Endometrium (tissue), 2 donors: ENCODE results near the gene KDM1B.
"Not testable (repeated sequence)": the region's sequence is repeated elsewhere in the genome, so short reads cannot be mapped to it uniquely, and the experiment has no call there.

Source experiments
- FAIRE-seq: peaks from 2 replicates; lab custom pipeline; 2012; peaks lifted over from hg19 to GRCh38; lab: Jason Lieb, UNC
- donor health status: control.
- donor health status: control.

The KDM1B gene

DNA sequence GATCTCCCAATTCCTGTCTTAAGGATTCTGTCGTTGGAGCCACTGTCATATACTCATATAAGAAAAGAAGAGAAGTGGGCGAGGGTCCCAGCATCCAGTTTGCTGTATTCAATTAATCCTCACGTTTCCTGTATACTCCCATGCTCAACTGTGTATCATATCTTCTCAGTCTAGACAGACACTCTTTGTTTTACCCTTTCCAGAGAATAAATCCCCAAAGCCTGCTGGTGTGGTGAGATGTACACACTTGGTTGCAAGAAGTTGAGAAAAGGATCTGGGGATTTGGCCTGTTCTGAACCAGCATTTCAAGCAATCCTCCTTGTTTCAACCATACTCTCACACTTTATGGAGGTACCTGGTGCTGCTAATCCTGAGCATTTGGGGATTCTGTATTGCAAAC lies 3.4 kb upstream of the KDM1B start:
- no peak for FAIRE-seq

DNA sequence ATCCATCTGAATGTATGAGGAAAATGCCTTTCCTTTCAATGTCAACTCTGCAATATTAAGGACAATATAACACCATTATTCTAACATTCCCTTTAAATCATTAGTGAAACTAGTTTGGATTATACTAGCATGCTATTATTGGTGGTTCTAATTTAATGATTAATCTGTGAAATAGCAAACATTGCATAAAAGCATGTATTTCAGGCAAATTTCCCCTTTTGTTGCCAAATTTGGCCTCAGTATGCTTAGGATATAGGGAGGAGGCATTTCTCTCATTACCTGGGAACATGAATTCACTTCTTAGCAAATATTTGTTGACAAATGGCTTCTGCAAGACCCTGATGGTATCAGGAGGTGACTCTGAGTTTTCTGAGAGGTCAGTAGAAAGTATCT lies 1.9 kb upstream of the KDM1B start:
- FAIRE-seq, result no peak

DNA sequence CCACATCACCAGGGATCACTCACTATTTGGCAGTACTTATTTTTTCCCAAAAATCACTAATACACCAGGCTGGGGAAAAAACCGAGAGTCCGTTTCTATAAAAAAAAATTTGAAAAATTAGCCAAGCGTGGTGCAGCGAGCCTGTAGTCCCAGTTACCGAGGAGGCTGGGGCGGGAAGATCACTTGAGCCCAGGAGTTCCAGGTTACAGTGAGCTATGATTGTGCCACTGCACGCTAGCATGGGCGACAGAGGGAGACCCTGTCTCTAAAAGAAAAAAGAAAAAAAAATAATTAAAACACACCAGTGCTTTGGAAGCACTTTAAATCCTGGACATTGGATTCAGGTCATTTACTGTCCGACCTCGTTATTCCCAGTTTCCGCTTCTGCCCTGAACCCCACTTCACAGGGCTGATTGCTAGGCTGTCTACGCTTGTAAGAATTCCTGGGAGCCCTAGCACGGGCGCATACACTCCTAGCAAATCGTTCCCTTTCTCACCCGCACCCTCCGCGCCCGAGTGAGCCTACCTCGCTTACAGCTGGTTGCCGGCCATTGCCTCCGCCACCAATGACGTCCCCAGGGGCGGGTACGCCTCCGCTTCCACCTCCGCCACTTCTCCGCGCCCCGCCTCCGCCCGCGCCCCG lies 594 bp upstream of the KDM1B start, which contains the start of gene TPMT:
Gene TPMT (minus strand): TSS at position 571 of the 643 bp plus-strand sequence. CDS start 5,950 bp downstream, outside the sequence.
- FAIRE-seq, result peak; percentile 12

DNA sequence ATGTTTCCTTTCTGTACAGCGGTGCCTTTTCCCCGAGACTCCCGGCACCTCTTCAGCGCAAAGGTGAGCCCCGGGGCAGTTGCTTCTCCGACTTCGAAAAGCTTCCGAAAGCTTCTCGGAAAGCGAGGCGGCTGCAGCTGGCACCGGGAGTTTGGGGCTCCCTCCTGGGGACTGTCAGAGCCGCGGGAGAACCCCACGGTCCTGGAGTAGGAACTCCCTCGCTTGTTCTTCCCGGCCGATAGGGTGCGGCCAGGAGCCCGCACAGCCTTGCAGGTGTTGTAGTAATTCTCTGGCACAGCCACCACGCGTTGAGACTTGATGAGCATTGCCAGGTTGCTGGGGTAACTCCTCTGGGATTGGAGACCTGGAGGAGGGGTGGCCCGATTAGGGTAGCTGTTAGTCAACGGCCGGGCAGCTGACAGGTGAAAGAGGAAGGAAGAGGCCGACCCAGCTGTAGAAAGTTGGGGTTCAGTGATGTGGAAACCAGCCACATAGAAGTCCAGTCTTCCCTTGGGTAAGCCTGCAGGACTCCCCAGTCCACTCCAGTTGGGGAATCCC lies 721 bp downstream of the KDM1B start:
- no peak for FAIRE-seq

DNA sequence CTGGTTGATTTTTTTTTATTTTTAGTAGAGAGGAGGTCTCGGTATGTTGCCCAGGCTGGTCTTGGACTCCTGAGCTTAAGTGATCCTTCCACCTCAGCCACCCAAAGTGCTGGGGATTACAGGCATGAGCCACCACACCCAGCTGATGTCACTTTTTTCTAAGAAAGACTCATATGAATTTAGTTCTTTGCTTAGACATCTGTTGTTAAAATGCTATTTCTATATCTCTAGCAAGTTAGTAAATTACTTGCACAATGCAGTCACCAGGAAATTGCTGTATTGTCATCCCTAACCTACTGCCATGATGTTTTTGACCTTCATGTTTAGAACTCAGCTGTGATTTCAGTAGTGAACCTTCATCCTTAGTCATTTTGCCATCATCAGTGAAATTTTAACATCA lies 5.7 kb downstream of the KDM1B start:
- no peak for FAIRE-seq

DNA sequence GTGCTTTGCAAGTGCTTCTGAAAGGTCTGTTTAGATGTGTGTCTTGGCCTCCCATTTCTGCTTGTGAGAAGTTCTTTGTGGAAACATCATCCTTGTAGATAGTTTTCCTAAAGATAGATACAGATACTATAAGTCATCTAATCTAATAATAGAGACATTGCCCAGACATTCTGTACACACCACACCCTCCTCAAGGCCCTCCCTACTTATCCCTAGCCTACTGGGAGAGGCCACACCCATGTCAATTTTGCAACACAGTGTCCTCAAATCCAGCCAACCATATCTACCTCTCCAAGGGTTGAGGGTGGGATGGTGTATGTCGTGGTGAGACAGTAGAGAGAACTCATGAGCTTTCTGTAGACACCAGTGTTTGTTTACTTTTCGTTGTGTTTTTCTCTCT lies 6.2 kb downstream of the KDM1B start:
- FAIRE-seq, result no peak

DNA sequence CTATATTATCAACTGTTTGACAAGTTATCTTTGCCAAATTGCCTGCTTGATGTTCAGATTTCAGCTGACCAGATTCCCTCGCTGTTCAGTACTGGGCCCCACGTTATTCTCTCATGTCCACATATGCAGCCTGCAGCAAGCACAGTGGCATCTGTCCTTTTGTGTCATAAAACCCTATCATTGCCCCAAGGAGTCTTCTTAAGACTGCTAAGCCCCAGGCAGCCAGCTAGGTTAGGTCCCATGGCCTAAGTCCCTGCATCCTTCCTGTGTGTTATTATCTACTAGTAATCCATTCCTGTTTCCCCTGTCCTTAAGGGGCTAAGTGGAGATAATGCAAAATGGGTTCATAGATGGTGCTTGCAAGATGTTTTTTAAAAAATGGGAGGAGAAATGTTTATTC lies 7.2 kb downstream of the KDM1B start:
- no peak for FAIRE-seq

DNA sequence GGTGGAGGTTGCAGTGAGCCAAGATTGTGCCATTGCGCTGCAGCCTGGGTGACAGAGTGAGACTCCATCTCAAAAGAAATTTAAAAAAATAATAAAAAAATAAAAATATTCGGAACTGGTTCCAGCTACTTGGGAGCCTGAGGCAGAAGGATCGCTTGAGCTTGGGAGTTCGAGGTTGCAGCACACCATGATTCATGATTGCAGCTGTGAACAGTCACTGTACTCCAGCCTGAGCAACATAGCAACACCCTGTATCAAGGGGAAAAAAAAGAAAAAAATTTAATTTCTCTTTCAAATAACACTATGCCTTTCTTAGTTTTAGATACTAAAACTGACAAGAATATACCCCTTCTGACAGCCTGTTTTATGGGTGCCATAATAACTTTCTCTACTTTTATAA lies 10.5 kb downstream of the KDM1B start:
- FAIRE-seq, result no peak

DNA sequence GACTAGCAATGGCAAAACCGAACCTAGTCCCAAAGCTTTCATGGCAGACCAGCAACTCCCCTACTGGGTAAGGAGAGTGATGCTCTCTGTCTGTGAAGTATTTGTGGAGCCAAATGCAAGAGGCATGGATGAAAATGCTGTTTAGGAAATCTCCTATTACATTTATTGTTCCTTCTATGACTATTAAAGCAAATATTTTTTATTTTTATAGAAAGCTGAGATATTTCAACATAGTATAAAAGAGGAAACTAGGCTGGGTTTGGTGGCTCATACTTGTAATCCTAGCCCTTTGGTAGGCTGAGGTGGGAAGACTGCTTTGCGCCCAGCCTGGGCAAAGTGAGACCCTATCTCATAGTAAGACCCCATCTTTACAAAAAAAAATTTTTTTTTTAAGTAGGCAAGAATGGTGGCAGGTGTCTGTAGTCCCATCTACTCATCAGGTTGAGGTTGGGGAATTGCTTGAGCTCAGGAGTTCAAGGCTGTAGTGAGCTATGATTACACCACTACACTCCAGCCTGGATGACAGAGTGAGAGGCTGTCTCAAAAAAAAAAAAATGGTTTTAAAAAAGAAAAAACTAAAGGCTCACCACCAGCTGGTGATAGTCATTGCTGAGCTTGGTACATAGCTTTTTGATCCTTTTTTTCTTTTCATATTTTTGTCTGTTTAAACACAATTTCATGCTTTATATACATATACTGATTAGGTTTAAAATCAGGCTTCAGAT lies 11.3 kb downstream of the KDM1B start:
- FAIRE-seq, result no peak

DNA sequence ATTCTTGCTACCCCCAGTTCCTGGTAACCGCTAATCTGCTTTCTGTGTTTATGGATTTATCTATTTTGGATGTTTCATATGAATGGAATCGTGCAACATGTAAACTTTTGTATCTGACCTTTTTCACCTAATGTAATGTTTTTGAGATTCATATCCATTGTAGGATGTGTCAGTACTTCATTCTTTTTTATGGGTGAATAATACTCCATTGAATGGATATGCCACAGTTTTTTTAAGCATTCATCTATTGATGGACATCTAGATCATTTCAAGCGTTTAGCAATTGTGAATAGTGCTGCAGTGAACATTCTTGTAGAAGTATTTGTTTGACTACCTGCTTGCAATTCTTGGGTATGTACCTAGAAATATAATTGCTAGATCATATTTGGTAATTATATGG lies 13.0 kb downstream of the KDM1B start:
- FAIRE-seq, result no peak

DNA sequence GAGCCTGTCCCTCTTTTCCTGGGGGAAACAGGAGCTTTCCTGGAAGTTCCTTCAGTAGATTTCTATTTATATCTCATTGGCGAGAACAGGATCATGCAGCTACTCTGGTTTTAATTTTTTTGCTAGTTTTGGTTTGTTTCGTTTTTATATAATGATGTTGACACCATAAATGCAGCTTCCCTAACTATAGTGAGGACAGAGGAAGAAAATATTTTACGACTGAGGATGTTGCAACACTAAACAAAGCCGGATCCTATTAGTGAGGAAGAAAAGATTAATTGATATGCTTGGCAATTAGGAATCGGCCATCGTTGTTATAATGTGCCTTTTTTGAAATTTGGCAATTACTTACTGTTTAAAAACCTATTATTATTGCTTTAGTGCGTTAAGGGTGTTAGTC lies 16.6 kb downstream of the KDM1B start:
- peak; percentile 18 for FAIRE-seq

DNA sequence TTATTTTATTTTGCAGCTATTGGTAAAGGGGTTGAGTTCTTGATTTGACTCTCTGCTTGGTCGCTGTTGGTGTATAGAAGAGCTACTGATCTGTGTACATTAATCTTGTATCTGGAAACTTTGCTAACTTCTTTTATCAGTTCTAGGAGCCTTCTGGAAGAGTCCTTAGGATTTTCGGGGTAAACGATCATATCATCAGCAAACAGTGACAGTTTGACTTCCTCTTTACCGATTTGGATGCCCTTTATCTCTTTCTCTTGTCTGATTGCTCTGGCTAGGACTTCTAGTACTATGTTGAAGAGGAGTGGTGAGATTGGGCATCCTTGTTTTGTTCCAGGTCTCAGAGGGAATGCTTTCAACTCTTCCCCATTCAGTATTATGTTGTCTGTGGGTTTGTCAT lies 21.0 kb downstream of the KDM1B start:
- not testable (repeated sequence) for FAIRE-seq

DNA sequence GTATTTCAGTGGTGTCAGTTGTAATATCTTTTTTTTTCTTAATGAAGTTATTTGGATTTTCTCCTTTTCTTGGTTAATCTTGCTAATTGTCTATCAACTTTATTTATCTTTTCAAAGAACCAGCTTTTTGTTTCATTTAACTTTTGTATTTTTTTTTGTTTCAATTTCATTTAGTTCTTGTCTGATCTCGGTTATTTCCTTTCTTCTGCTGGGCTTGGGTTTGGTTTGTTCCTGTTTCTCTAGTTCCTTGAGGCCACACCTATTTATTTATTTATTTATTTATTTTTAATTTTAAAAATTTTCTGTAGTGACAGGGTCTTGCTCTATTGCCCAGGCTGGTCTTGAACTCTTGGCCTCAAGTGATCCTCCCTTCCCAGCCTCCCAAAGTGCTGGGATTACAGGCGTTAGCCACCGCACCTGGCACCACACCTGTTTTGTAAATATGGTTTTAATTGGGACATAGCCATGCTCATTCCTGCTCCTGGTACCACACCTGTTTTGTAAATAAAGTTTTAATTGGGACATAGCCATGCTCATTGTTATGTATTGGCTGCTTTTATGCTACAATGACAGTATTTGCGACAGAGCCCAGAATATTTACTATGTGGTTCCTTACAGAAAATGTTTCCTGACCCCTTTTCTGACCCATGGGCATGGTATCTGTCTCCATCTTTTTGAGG lies 22.2 kb downstream of the KDM1B start:
- no peak for FAIRE-seq

DNA sequence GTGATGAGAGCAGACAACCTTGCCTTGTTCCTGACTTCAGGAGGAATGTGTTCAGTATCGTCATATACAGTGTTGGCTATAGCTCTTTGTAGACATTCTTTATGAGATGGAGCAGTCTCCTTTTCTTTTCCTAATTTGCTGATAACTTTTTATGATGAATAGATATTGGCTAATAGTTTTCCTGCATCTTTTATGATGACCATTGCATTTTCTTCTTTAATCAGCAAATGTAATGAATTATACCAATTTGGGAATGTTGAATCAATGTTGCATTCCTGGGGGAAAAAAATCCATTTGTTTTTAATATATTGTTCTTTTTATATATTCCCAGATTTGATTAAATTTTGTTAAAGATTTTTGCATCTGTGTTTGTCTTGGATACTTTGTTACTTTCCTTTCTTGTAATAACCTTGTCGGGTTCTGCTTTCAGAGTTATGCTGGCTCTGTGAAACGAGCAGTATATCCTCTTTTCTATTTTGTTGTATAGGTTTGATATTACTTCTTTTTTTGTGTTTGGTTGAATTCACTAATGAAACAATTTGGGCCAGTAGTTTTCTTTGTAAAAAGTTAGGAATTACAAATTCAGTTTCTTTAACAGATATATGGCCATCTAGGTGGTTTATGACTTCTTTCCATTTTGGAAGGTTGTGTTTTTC lies 23.9 kb downstream of the KDM1B start:
- FAIRE-seq, result no peak

DNA sequence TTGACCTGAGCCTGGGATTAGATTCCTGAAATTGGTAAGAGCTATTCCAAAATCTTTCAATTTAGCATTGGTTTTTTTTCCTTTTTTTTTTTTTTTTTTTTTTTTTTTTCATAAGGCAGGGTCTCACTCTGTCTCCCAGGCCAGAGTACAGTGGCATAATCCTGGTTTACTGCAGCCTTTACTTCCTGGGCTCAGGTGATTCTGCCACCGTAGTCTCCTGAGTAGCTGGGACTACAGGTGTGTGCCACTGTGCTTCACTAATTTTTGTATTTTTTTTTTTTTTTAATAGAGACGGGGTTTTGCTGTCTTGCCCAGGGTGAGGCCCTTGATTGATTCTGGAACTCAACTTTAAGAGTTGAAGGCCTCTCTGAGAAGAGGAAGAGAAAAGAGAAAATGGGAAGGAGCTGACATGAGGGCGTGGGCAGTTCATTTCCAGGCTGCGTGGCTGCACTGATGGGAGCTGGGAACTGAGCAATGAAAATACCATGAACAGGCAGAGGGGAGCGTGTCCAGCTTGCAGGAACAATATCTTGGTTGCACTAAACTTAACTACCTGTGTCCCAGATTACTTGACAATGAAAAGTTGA lies 24.6 kb downstream of the KDM1B start:
- no peak for FAIRE-seq

DNA sequence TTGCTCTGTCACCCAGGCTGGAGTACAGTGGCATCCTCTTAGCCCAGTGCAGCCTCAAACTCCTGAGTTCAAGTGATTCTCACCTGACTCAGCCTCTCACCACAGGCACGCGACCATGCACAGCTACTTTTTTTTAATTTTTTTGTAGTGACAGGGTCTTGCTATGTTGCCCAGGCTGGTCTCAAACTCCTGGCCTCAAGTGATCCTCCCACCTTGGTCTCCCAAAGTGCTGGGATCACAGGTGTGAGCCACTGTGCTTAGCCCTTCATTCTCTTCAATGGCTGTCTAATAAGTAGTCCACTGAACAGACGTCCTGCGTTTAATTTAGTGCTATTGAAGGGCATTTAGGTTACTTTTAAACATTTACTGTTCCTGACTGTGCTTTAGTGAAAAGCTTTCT lies 27.3 kb downstream of the KDM1B start:
- no peak for FAIRE-seq

DNA sequence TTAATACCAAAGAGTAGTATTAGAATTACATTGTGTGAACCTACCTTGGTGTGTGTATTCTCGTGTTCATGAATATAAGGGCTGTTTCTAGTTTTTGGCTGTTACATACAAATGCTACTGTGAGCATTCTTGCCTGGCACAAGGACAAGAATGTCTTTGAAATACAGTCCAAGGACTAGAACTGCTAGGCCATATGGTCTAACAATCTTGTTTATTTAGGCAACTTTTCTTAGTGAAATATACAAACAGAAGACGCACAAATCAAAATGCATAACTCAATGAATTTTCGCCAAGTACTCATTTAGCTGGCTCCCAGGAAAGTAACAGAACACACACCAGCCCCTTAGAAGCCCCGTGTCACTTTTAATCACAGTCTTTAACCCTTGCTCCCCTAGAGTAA lies 28.5 kb downstream of the KDM1B start:
- FAIRE-seq, result no peak

DNA sequence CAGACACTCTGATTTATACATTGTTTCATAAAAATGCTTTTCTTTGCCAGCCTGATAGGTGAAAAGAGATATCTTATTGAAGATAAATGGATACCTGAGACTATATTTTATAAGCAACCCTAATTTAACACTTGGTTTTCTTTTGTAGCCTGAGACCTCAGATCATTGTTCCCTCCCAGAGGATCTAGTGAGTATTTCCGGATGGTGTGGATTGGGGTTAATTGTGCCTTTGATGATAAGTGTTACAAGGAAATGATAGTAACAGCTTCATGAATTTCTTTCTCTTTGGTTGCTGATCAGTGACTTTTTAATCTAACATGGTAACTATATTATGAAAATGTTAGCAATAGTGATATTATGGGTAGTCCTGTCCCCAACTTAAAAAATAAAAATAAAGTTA lies 30.4 kb downstream of the KDM1B start:
- no peak for FAIRE-seq

DNA sequence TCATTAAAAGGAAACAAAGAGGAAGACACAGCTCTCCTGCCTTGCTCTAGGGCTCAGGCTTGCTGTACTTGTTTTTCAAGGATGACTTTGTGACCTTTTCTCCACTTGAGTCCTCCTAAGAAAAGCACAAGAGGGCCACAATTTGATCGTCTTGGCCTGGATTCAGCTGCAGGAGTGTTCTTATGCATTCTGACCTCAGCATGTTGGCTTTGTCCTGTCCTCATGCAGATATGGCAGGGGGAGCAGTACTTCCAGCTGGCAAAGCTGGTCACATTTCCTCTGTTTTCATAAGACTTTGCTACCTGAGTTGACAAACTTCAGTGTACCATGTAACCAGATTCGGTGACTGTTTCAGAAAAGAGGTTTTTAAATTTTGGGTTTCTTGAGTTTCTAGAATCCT lies 30.8 kb downstream of the KDM1B start:
- no peak for FAIRE-seq

DNA sequence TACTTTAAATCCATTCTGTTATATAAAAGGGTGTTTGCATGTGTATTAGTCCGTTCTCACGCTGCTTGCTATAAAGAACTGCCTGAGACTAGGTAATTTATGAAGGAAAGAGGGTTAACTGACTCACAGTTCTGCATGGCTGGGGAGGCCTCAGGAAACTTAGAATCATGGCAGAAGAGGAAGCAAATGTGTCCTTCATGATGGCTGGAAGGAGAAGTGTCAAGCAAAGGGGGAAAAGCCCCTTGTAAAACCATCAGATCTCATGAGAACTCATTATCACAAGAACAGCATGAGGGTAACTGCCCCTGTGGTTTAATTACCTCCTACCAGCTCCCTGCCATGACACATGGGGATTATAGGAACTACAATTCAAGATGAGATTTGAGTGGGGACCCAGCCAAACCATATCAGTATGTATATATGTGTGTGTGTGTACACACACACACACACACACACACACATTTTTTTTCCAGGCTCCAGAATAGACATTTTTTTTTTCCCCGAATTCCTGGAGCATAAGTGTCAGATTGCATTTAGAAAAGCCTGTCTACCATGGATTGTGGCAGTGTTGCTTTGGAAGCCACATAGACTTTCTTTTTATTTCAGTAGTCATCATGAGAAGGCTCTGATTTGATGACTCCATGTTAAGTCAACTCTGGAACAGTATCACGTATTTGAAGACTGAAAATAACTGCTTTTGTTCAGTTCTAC lies 31.5 kb downstream of the KDM1B start:
- FAIRE-seq, result no peak

DNA sequence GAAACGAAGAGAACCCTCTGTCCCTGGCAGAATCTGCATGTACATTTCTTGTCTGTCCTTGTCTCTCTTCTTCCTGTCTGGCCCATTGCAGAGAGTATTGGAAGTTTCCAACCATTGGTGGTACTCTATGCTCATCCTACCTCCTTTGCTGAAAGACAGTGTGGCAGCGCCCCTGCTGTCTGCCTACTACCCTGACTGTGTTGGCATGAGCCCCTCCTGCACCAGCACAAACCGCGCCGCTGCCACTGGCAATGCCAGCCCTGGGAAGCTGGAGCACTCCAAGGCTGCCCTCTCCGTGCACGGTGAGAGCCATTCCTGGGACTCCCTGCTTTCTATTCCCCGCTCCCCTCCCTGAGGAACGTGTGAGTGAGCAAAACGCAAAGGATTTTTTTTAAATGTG lies 32.5 kb downstream of the KDM1B start:
- FAIRE-seq, result no peak

DNA sequence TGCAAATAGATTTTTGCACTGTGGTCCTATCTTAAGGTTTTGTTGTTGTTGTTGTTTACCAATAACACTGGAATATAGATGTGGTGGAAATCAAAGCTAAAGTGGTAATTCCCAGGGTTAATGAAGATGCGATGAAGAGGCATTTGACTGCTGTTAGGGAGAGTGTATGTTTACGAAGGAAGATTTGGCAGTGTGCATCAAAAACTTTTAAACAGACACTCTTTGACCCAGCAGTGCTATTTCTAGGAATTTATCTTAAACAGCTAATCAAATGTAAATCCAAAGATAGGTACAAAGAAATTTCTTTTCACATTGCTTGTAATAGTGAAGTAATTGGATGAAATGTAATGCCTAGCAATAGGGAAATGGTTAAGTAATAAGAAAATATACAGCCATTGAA lies 34.0 kb downstream of the KDM1B start:
- FAIRE-seq, result no peak
